ENCODE measurements around the gene TSPAN9.

DNA sequence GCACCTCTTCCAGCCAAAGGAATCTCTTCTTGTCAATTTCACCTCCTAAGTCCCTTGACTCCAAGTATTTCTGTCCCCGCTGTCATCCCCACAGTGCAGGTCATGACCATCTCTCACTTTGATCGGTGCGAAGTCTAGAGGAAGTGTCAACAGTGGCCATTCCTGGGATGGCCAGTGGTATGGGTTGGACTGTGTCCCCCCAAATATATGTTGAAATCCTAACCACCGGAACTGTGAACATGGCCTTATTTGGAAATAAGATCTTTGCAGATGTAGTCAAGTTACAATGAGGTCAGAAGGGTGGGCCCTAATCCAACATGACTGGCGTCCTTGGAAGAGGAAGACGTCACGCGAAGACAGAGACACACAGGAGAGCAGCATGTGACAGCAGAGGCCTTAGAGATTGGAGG, 257.9 kb downstream of the TSPAN9 start:
- TF ChIP-seq EGR1 (IDR thresholded peaks at IDR 0.05; ENCODE audit: low read depth) (no peak), SP1 (IDR thresholded peaks at IDR 0.05; ENCODE audit: low read depth) (no peak)
- TF ChIP-seq, protein P1, sequence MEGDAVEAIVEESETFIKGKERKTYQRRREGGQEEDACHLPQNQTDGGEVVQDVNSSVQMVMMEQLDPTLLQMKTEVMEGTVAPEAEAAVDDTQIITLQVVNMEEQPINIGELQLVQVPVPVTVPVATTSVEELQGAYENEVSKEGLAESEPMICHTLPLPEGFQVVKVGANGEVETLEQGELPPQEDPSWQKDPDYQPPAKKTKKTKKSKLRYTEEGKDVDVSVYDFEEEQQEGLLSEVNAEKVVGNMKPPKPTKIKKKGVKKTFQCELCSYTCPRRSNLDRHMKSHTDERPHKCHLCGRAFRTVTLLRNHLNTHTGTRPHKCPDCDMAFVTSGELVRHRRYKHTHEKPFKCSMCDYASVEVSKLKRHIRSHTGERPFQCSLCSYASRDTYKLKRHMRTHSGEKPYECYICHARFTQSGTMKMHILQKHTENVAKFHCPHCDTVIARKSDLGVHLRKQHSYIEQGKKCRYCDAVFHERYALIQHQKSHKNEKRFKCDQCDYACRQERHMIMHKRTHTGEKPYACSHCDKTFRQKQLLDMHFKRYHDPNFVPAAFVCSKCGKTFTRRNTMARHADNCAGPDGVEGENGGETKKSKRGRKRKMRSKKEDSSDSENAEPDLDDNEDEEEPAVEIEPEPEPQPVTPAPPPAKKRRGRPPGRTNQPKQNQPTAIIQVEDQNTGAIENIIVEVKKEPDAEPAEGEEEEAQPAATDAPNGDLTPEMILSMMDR (IDR thresholded peaks at IDR 0.05 in 2 of 3, conservative IDR thresholded peaks at IDR 0.05 in 1 of 3; ENCODE audit: borderline replicate concordance in 1 of 3, insufficient read depth in 1 of 3, low read depth in 2 of 3, low read length in 2 of 3), result no peak
- TF ChIP-seq, protein P2, sequence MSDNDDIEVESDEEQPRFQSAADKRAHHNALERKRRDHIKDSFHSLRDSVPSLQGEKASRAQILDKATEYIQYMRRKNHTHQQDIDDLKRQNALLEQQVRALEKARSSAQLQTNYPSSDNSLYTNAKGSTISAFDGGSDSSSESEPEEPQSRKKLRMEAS (IDR thresholded peaks at IDR 0.05), result no peak

Data from HCT116 (cell line).